ENCODE results near the gene WDFY4.

DNA sequence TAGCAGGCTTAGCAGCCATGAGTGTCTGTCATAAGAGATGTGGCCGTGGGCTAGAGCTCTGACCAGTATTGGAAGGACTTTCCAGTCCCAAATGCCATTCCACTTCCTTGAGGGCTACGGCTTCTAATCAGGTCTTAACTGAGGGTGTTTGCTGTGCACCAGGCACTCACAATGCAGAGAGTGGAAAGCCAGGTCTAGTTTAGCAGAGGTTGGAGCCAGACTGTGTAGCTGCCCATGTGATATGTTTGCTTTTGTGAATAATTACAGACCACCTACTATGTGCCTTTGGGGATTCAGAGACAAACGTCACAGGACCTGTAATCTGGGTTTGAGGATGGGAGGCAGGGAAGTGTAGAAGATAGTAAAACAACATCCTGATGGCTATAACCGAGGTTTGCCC, 79.8 kb downstream of the WDFY4 start:
- TF ChIP-seq, protein P1, sequence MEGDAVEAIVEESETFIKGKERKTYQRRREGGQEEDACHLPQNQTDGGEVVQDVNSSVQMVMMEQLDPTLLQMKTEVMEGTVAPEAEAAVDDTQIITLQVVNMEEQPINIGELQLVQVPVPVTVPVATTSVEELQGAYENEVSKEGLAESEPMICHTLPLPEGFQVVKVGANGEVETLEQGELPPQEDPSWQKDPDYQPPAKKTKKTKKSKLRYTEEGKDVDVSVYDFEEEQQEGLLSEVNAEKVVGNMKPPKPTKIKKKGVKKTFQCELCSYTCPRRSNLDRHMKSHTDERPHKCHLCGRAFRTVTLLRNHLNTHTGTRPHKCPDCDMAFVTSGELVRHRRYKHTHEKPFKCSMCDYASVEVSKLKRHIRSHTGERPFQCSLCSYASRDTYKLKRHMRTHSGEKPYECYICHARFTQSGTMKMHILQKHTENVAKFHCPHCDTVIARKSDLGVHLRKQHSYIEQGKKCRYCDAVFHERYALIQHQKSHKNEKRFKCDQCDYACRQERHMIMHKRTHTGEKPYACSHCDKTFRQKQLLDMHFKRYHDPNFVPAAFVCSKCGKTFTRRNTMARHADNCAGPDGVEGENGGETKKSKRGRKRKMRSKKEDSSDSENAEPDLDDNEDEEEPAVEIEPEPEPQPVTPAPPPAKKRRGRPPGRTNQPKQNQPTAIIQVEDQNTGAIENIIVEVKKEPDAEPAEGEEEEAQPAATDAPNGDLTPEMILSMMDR (IDR thresholded peaks at IDR 0.05 in 2 of 3, conservative IDR thresholded peaks at IDR 0.05 in 1 of 3; ENCODE audit: borderline replicate concordance in 1 of 3, insufficient read depth in 1 of 3, low read depth in 2 of 3, low read length in 2 of 3): no peak
- TF ChIP-seq RAD21 (IDR thresholded peaks at IDR 0.05; ENCODE audit: low read depth) (no peak), ZNF274 (IDR thresholded peaks at IDR 0.05; ENCODE audit: low read depth, low read length) (no peak), POLR2AphosphoS5 (IDR thresholded peaks at IDR 0.05; ENCODE audit: low read depth, low read length) (no peak), ZFX (IDR thresholded peaks at IDR 0.05) (no peak), EZH2 (IDR thresholded peaks at IDR 0.05) (no peak), POLR2A (IDR thresholded peaks at IDR 0.05; ENCODE audit: borderline replicate concordance, extremely low read depth, insufficient read depth, insufficient read length) (no peak), JUND (IDR thresholded peaks at IDR 0.05) (no peak), SRF (IDR thresholded peaks at IDR 0.05; ENCODE audit: low read depth) (no peak), YY1 (IDR thresholded peaks at IDR 0.05; ENCODE audit: extremely low read depth, insufficient replicate concordance, low read depth, low read length) (no peak)
